Type B pancreatic cell (in vitro differentiated cells): ENCODE data around the gene TMEM101. TPM values are rescaled to one million over a fixed set of nuclear protein-coding genes. Genes with fewer than 3 reads are reported as not detected.
"Not testable (repeated sequence)": the region's sequence is repeated elsewhere in the genome, so short reads cannot be mapped to it uniquely, and the experiment has no call there.

Experiments used
- DNase-seq: peaks from one replicate; pipeline ENCODE4 v3.0.0; 2021; ENCODE audit warnings: mixed read lengths; ENCODE audit not compliant: unreplicated experiment; ENCODE audit errors: extremely low spot score
- H3K27ac Mint-ChIP-seq: 2 replicates; pipeline ENCODE4 v1.8.0; 2021; ENCODE audit warnings: mild to moderate bottlenecking, mixed read lengths
- H3K27me3 Mint-ChIP-seq: 2 replicates; pipeline ENCODE4 v1.8.0; 2021; ENCODE audit warnings: mixed read lengths
- H3K36me3 Mint-ChIP-seq: 2 replicates; pipeline ENCODE4 v1.8.0; 2021; ENCODE audit warnings: mixed read lengths
- H3K4me1 Mint-ChIP-seq: one replicate; pipeline ENCODE4 v1.8.0; 2021; ENCODE audit warnings: mixed read lengths; ENCODE audit not compliant: unreplicated experiment
- H3K4me3 Mint-ChIP-seq: 2 replicates; pipeline ENCODE4 v1.8.0; 2021; ENCODE audit warnings: mild to moderate bottlenecking, mixed read lengths
- H3K9me3 Mint-ChIP-seq: 2 replicates; pipeline ENCODE4 v1.8.0; 2021; ENCODE audit warnings: mixed read lengths
- CTCF ChIP-seq: fragments of 200-600 bp; sonication (generic); conservative IDR thresholded peaks from 2 replicates; pipeline ENCODE4 v1.5.0; 2021; ENCODE audit warnings: antibody characterized with exemption, mild to moderate bottlenecking
- total RNA-seq: library from RNA; stranded (reverse); gene quantifications from 2 replicates; pipeline ENCODE4 v1.2.1, GENCODE V29; 2021; ENCODE audit warnings: low replicate concordance

The TMEM101 gene
- total RNA-seq, 1 donor from 2014 or later: 33.8 TPM

- TF ChIP-seq CTCF: no peak
- Mint-ChIP-seq H3K36me3 (peaks cover 20% of the 10 kb centered on the region), H3K27me3 (no peaks in the 10 kb centered on the region), H3K4me3 (no peak overlapping the region), H3K9me3 (no peaks in the 10 kb centered on the region), H3K4me1 (peaks cover 12% of the 10 kb centered on the region), H3K27ac (no peak overlapping the region)
- no peak for DNase-seq
Observed at GRCh38 chr17:44053125-44053872, 38.5 kb upstream of the TMEM101 start.

GRCh38 chr17:44049294-44050060, 34.7 kb upstream of the TMEM101 start:
- Mint-ChIP-seq H3K4me3 (no peak overlapping the region), H3K9me3 (no peaks in the 10 kb centered on the region), H3K4me1 (peaks cover 12% of the 10 kb centered on the region), H3K27me3 (no peaks in the 10 kb centered on the region), H3K27ac (no peak overlapping the region), H3K36me3 (peaks cover 24% of the 10 kb centered on the region)
- TF ChIP-seq CTCF: no peak
- no peak for DNase-seq

GRCh38 chr17:44046893-44047292, 32.1 kb upstream of the TMEM101 start:
- not testable (repeated sequence) for DNase-seq, H3K27me3 Mint-ChIP-seq, H3K9me3 Mint-ChIP-seq, H3K4me1 Mint-ChIP-seq, H3K4me3 Mint-ChIP-seq, H3K27ac Mint-ChIP-seq
- H3K36me3 Mint-ChIP-seq: peaks cover 11% of the 10 kb centered on the region

- H3K36me3 Mint-ChIP-seq: peaks cover 15% of the 10 kb centered on the region
- no peak for TF ChIP-seq CTCF
Observed at GRCh38 chr17:44045486-44045885, 30.7 kb upstream of the TMEM101 start.

GRCh38 chr17:44044071-44044470, 29.3 kb upstream of the TMEM101 start:
- DNase-seq: no peak
- peaks cover 15% of the 10 kb centered on the region for H3K36me3 Mint-ChIP-seq
- no peak overlapping the region for H3K4me3 Mint-ChIP-seq

More at GRCh38 chr17:44045486-44045885, 30.7 kb upstream of the TMEM101 start:
- DNase-seq: no peak
- Mint-ChIP-seq H3K27me3 (no peaks in the 10 kb centered on the region), H3K9me3 (no peaks in the 10 kb centered on the region), H3K4me3 (no peak overlapping the region), H3K4me1 (peaks cover 7% of the 10 kb centered on the region), H3K27ac (no peak overlapping the region)

More at GRCh38 chr17:44044071-44044470, 29.3 kb upstream of the TMEM101 start:
- TF ChIP-seq CTCF: no peak
- no peak overlapping the region for H3K27ac Mint-ChIP-seq
- no peaks in the 10 kb centered on the region for H3K9me3 Mint-ChIP-seq
- no peaks in the 10 kb centered on the region for H3K27me3 Mint-ChIP-seq
- peaks cover 7% of the 10 kb centered on the region for H3K4me1 Mint-ChIP-seq
